ENCODE results near the gene OPCML.
A peak's percentile ranks its signal among the peaks of the same experiment; 100 is the strongest.

OPCML gene

DNA sequence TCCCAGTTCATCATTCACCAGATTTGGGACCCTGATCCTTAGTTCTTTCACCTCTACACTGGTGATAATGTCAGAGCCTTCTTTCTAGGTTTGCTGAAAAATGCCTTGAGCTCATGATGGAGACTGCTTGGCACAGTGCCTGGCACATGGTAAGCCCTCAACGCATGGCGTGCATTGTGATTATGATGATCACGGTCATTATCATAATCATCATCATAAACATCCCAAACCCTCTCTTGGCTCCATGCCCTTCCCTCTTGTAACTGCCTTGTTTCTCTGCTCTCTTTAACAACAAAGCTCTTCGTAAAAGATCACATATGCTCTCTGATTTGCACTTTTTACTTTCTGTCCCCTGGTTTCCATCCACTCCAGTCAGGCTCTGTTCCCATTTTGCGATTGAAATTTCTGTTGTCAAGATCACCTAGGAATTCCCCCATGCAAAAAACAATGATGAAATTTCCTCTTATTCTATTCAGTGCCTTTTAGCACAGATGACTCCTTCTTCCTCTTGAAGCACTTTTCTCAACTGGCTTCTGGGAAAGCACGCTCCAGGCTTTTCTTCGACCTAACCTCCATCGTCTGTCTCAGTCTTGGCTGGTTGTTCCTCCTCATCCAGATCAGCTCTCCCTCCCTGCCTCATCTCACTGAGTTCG, 479.1 kb downstream of the OPCML start:
- Histone ChIP-seq H3K36me3 (ENCODE audit: control insufficient read depth, insufficient read depth, low read length) (no peaks in the 10 kb centered on the region), H3K9ac (ENCODE audit: low read length) (no peak overlapping the region)

DNA sequence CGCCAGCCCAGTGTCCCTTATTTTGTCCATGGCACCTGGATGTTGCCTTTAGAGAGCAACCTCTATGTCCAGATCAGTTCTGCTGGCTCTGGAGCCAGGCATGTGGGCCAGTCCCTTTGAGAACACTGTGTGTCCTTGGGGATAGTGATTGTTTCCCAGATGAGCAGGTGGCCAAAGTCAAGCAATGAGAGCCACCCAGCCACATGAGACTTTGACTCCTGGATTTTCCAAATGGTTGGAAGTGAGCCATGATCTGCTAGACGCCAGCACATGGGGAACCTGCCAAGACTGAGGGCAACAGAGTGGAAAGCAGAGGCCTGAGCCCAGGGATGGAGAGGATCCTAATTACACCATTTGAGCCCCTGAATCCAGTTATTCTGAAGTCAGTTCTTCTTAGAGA, 479.8 kb downstream of the OPCML start:
- Histone ChIP-seq H3K9ac (ENCODE audit: low read length) (no peak overlapping the region), H3K4me3 (ENCODE audit: low read depth, low read length) (no peak overlapping the region), H3K36me3 (ENCODE audit: control insufficient read depth, insufficient read depth, low read length) (no peaks in the 10 kb centered on the region), H3K27me3 (ENCODE audit: control insufficient read depth, insufficient read depth, low read length) (no peaks in the 10 kb centered on the region), H3K4me1 (ENCODE audit: control insufficient read depth, insufficient read depth, low read length) (peaks cover 25% of the 10 kb centered on the region), H3K27ac (ENCODE audit: low read depth, low read length) (no peak overlapping the region), H3K9me3 (ENCODE audit: control insufficient read depth, insufficient read depth, low read depth, low read length) (no peaks in the 10 kb centered on the region)

More for the DNA sequence above, 479.1 kb downstream of the OPCML start:
- Histone ChIP-seq H3K27ac (ENCODE audit: low read depth, low read length) (no peak overlapping the region), H3K9me3 (ENCODE audit: control insufficient read depth, insufficient read depth, low read depth, low read length) (no peaks in the 10 kb centered on the region), H3K4me1 (ENCODE audit: control insufficient read depth, insufficient read depth, low read length) (peaks cover 21% of the 10 kb centered on the region), H3K4me3 (ENCODE audit: low read depth, low read length) (no peak overlapping the region), H3K27me3 (ENCODE audit: control insufficient read depth, insufficient read depth, low read length) (0 out of 2 replicates have a peak, but pooled peaks cover under 1% of the 10 kb centered on the region)

DNA sequence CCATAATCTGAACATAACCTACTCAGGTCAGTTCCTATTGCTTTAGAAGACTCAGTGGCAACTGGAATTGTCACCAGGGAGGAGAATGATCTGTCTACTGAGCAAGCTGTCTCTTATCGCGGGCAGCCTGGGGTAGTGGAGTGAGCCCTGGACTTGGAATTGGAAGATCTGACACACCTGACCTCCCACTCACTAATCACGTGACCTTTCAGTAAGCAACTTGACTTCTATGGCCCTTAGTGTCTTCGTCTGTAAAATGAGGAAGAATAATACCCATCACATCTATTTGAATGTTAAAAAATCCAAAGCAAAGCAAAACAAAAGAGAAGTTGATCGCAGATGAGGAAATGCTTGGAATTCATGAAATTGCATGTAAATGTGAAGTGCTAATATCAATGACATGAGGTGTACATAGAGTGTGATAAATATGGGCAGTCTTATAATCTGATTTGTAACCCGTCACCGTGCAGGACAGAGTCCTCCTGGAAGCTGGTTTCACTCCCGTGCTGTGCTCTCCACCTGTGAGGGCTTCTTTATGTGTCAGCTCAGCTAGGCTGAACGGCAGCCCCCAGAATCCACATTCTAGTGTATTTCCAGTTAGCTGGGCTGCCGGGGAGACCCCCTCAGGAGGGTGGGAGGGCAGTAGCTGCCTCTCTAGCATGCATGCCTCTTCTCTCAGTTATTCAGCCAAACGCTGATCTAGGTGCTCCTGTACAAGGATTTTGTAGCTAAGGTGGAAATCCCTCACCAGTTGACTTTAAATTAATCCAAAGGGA, 482.9 kb downstream of the OPCML start:
- no peak overlapping the region for H3K9ac ChIP-seq (ENCODE audit: low read length)
- no peak overlapping the region for H3K4me3 ChIP-seq (ENCODE audit: low read depth, low read length)
- H3K4me1 ChIP-seq (ENCODE audit: control insufficient read depth, insufficient read depth, low read length), result peaks cover 25% of the 10 kb centered on the region
- no peak overlapping the region for H3K27ac ChIP-seq (ENCODE audit: low read depth, low read length)
- H3K36me3 ChIP-seq (ENCODE audit: control insufficient read depth, insufficient read depth, low read length), result no peaks in the 10 kb centered on the region
- no peaks in the 10 kb centered on the region for H3K9me3 ChIP-seq (ENCODE audit: control insufficient read depth, insufficient read depth, low read depth, low read length)
- no peaks in the 10 kb centered on the region for H3K27me3 ChIP-seq (ENCODE audit: control insufficient read depth, insufficient read depth, low read length)

DNA sequence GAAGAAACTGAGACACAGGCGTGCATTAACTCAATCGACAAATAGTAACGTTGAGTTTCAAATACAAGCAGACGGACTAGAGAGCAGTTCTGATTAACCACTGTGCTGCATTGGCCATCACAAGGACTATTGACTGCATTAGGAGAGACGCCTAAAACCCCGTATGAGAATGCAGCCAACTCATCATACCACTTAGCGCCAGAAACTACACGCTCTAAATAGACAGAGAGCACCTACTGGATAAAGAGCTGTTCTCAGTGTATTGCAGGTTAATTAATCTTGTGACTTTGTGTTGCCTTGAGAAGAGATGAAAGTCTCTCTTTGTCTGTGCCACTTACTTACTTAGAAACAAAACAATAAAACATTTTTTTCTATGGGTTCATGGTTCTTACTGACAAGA, 484.0 kb downstream of the OPCML start:
- Histone ChIP-seq H3K27me3 (ENCODE audit: control insufficient read depth, insufficient read depth, low read length) (no peaks in the 10 kb centered on the region), H3K9me3 (ENCODE audit: control insufficient read depth, insufficient read depth, low read depth, low read length) (no peaks in the 10 kb centered on the region), H3K4me1 (ENCODE audit: control insufficient read depth, insufficient read depth, low read length) (peaks cover 25% of the 10 kb centered on the region), H3K9ac (ENCODE audit: low read length) (no peak overlapping the region), H3K36me3 (ENCODE audit: control insufficient read depth, insufficient read depth, low read length) (no peaks in the 10 kb centered on the region), H3K4me3 (ENCODE audit: low read depth, low read length) (no peak overlapping the region), H3K27ac (ENCODE audit: low read depth, low read length) (no peak overlapping the region)

DNA sequence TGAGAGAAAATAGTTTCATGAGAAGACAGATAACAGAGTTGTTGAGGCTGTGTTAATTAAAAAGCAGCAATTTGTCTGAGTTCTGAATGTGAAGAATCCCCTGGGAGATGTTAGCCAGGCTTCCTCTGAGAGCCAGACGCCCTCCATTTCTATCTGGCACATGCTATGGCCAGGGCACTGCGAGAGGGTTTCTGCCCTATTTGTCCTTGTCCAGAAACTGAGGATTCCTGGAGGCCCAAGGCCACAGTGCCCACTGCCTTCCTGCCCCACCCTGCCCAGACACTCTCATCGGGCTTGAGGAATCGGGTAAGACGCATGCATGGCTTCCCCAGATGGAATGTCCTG, 484.6 kb downstream of the OPCML start:
- no peak overlapping the region for H3K9ac ChIP-seq (ENCODE audit: low read length)
- no peak overlapping the region for H3K27ac ChIP-seq (ENCODE audit: low read depth, low read length)
- H3K4me3 ChIP-seq (ENCODE audit: low read depth, low read length), result no peak overlapping the region
- no peaks in the 10 kb centered on the region for H3K36me3 ChIP-seq (ENCODE audit: control insufficient read depth, insufficient read depth, low read length)
- H3K27me3 ChIP-seq (ENCODE audit: control insufficient read depth, insufficient read depth, low read length), result no peaks in the 10 kb centered on the region
- no peaks in the 10 kb centered on the region for H3K9me3 ChIP-seq (ENCODE audit: control insufficient read depth, insufficient read depth, low read depth, low read length)
- peaks cover 25% of the 10 kb centered on the region for H3K4me1 ChIP-seq (ENCODE audit: control insufficient read depth, insufficient read depth, low read length)

DNA sequence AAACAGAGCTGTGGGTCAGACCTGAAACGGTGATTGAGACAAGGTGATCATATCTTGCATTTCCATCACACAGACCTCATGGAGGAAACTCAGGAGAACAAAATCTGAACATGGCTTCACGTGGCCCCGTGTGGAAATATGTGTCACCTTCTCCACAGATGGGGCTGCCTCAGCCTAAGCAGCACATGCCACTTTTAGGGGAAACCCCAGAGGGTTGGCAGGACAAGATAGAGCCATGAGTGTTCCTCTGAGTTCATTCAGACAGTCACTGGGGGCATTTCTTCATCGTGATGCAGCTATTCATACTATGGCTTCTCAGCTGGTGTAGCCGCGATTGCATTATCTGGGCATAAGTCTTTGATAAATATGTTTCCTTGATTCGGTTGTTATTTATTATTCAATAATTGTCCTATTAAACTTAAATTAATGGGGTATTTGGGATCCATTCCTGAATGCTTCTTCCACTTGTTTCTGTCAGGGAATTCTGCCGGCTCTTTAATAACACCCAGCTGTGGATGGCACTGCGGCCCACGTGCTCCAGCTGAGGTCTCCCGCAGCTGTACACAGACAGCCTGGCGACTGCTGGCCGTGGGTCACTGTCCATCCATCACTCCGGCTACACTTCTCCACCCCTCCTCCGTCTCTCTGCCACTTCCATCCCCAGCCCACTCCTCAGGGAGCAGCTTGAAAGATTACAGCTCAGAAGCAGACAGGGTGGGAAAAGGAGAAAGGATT, 485.1 kb downstream of the OPCML start:
- Histone ChIP-seq H3K27me3 (ENCODE audit: control insufficient read depth, insufficient read depth, low read length) (no peaks in the 10 kb centered on the region), H3K4me1 (ENCODE audit: control insufficient read depth, insufficient read depth, low read length) (peaks cover 25% of the 10 kb centered on the region), H3K4me3 (ENCODE audit: low read depth, low read length) (no peak overlapping the region), H3K9me3 (ENCODE audit: control insufficient read depth, insufficient read depth, low read depth, low read length) (no peaks in the 10 kb centered on the region), H3K27ac (ENCODE audit: low read depth, low read length) (no peak overlapping the region), H3K9ac (ENCODE audit: low read length) (no peak overlapping the region), H3K36me3 (ENCODE audit: control insufficient read depth, insufficient read depth, low read length) (no peaks in the 10 kb centered on the region)

DNA sequence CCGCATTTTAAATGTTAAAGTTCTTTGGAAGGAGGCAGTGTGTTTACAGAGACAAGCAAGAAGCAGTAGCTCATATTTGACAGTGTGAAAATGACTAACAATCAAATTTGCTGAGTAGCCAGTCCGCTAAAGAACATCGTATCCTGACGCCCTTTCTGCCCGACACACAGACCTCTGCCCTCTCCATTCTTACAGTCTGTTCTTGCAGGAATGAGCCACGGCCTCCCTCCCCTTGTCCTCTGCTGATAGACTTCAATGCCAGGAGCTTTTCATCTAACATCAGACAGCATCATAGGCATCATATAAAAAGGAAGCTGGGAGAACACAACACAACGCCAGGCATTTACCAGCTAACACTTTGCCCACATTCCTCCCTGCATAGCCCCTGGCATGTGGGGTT, 486.0 kb downstream of the OPCML start:
- Histone ChIP-seq H3K4me1 (ENCODE audit: control insufficient read depth, insufficient read depth, low read length) (peaks cover 20% of the 10 kb centered on the region), H3K9me3 (ENCODE audit: control insufficient read depth, insufficient read depth, low read depth, low read length) (no peaks in the 10 kb centered on the region), H3K27me3 (ENCODE audit: control insufficient read depth, insufficient read depth, low read length) (no peaks in the 10 kb centered on the region), H3K4me3 (ENCODE audit: low read depth, low read length) (no peak overlapping the region), H3K36me3 (ENCODE audit: control insufficient read depth, insufficient read depth, low read length) (no peaks in the 10 kb centered on the region), H3K9ac (ENCODE audit: low read length) (no peak overlapping the region), H3K27ac (ENCODE audit: low read depth, low read length) (no peak overlapping the region)

DNA sequence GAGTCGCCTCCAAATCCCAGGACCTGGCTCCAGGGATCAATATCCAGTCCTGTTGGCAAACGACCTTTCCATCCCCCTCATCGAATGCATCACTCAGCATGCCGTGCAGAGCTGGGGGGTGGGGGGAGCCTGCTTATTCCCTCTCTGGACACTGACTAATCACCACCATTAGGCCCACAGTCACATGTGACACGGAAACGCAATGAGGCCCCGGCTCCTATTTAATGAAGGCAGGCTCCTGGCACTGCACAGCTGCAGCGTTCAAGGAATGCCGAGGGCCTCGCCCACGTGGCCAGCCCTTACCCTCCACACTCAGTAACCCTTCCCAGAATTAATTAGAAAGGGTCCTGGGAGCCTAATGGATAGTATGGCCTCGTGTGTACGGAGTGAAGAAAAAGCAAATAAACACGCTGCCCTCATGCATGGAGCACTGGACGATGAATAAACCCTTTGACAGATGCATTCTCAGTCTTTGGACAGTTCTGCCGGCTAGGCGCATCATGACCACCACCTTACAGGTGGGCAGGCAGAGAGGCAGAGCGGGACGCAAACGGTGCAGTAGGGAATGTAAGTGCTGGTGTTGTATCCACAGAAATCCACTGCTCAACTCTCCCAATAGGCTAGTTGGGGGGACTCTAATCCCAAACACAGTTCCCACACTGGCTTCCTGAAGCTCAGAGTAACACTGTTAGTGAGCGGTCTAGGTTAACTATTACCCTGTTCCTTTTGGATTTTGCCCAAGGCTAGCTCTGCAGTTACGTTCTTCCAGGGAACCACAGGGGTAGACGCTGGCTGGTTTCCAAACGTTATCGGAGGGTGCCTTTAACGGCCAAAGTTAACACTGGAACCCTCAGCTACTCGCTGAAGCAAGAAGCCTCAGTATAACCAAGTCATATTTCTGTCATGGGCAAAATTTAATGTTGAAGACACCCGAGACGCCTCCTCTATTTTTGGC, 490.1 kb downstream of the OPCML start:
- no peaks in the 10 kb centered on the region for H3K9me3 ChIP-seq (ENCODE audit: control insufficient read depth, insufficient read depth, low read depth, low read length)
- no peaks in the 10 kb centered on the region for H3K36me3 ChIP-seq (ENCODE audit: control insufficient read depth, insufficient read depth, low read length)

DNA sequence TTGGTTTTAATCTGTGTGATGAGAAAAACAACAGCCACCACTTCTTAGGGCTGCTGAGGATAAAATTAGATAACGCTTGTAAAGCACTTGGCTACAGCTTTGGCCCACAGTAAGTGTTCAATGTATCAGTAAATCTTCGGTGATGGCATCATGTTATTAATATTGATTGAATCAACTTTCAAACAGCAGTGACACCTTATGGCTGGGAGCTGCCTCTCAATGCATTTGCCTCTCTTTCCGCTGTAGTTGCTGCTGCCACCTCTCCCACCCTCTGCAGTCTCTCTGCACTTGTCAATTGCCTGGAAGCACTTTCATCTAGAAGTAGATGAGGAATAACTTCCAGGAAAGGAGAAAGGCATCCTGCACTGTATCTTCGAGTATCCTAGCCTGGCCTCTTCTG, 491.1 kb downstream of the OPCML start:
- H3K4me1 ChIP-seq (ENCODE audit: control insufficient read depth, insufficient read depth, low read length), result peaks cover 15% of the 10 kb centered on the region
- no peak overlapping the region for H3K27ac ChIP-seq (ENCODE audit: low read depth, low read length)
- H3K27me3 ChIP-seq (ENCODE audit: control insufficient read depth, insufficient read depth, low read length), result no peaks in the 10 kb centered on the region
- no peak overlapping the region for H3K4me3 ChIP-seq (ENCODE audit: low read depth, low read length)
- H3K9ac ChIP-seq (ENCODE audit: low read length), result no peak overlapping the region
- H3K9me3 ChIP-seq (ENCODE audit: control insufficient read depth, insufficient read depth, low read depth, low read length), result no peaks in the 10 kb centered on the region
- H3K36me3 ChIP-seq (ENCODE audit: control insufficient read depth, insufficient read depth, low read length), result no peaks in the 10 kb centered on the region

More for the DNA sequence above, 490.1 kb downstream of the OPCML start:
- peaks cover 15% of the 10 kb centered on the region for H3K4me1 ChIP-seq (ENCODE audit: control insufficient read depth, insufficient read depth, low read length)
- H3K27me3 ChIP-seq (ENCODE audit: control insufficient read depth, insufficient read depth, low read length), result no peaks in the 10 kb centered on the region
- H3K27ac ChIP-seq (ENCODE audit: low read depth, low read length), result no peak overlapping the region
- no peak overlapping the region for H3K9ac ChIP-seq (ENCODE audit: low read length)
- H3K4me3 ChIP-seq (ENCODE audit: low read depth, low read length), result no peak overlapping the region

DNA sequence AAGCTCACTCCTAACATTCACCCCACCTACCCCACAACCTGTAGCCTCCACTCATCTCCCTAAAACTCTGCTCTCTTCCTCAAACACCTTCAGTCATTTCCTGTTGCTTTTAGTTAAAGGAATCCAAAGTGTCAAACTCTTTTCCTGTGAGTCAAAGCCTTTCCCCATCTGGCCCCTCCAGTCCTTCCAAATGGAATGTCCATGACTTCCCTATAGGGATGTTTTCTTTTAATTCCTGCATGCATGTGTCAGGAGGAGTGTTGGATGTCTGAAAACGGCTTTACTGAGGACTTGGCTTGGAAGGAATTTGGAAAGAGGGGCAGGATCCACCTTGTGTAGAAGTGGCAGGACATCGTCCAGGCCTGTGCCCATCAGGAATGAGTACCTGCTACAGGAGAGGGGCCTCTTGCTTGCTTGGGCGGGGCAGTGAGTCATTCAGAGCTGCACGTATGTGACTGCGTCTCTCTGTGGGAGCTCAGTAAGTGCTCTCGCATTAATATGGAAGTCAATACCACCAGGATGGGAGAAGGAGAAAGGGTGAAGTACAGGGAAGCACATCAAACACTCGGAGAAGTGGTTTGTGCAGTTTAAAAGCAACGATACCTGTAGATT, 491.9 kb downstream of the OPCML start:
- H3K4me3 ChIP-seq (ENCODE audit: low read depth, low read length), result 0 out of 2 replicates have a peak overlapping the region, but pooled peaks have one; percentile 2
- H3K9ac ChIP-seq (ENCODE audit: low read length), result no peak overlapping the region
- H3K27ac ChIP-seq (ENCODE audit: low read depth, low read length), result no peak overlapping the region
- no peaks in the 10 kb centered on the region for H3K9me3 ChIP-seq (ENCODE audit: control insufficient read depth, insufficient read depth, low read depth, low read length)
- peaks cover 15% of the 10 kb centered on the region for H3K4me1 ChIP-seq (ENCODE audit: control insufficient read depth, insufficient read depth, low read length)
- no peaks in the 10 kb centered on the region for H3K27me3 ChIP-seq (ENCODE audit: control insufficient read depth, insufficient read depth, low read length)
- H3K36me3 ChIP-seq (ENCODE audit: control insufficient read depth, insufficient read depth, low read length), result no peaks in the 10 kb centered on the region
